WTC11 (cell line): ENCODE measurements around the gene BCLAF1. TPM values are rescaled to one million over a fixed set of nuclear protein-coding genes. Genes with fewer than 3 reads are reported as not detected.

Experiments used
- ATAC-seq: fragments of 200-7000 bp; cut with Tn5 transposase; 2 replicates; pipeline ENCODE4 v1.10.0; 2021; ENCODE audit warnings: mild to moderate bottlenecking, moderate library complexity
- CTCF ChIA-PET: fragments of 300-600 bp; sonication (Branson Sonifier 250); formaldehyde crosslinking; loops from one replicate; lab custom pipeline; 2021; ENCODE audit warnings: antibody characterized with exemption; lab: Charles Lee
- POLR2A ChIA-PET: fragments of 350-600 bp; sonication (Branson Sonifier 250); formaldehyde crosslinking; loops from one replicate; lab custom pipeline; 2021; ENCODE audit warnings: antibody characterized with exemption; lab: Charles Lee
- DNase-seq: peaks from one replicate; pipeline ENCODE4 v3.0.0; 2021; ENCODE audit warnings: low spot score
- H3K27ac Mint-ChIP-seq: 2 replicates; pipeline ENCODE4 v1.8.0; 2021; ENCODE audit warnings: mixed read lengths
- H3K27me3 Mint-ChIP-seq: 2 replicates; pipeline ENCODE4 v1.8.0; 2021; ENCODE audit warnings: low read depth, mild to moderate bottlenecking, moderate library complexity, mixed read lengths
- H3K36me3 Mint-ChIP-seq: 2 replicates; pipeline ENCODE4 v1.8.0; 2021; ENCODE audit warnings: mixed read lengths
- H3K4me1 Mint-ChIP-seq: 2 replicates; pipeline ENCODE4 v1.8.0; 2022; ENCODE audit warnings: mixed read lengths
- H3K4me3 Mint-ChIP-seq: 2 replicates; pipeline ENCODE4 v1.8.0; 2021; ENCODE audit warnings: mild to moderate bottlenecking, moderate library complexity, mixed read lengths
- H3K9me3 Mint-ChIP-seq: 2 replicates; pipeline ENCODE4 v1.8.0; 2021; ENCODE audit warnings: mixed read lengths
- ATF1 ChIP-seq: sonication (generic); formaldehyde crosslinking; IDR thresholded peaks from 2 replicates; pipeline ENCODE4 v1.8.1; 2023; ENCODE audit warnings: mild to moderate bottlenecking, moderate library complexity, missing genetic modification reagents
- CREB1 ChIP-seq: sonication (generic); formaldehyde crosslinking; IDR thresholded peaks from 2 replicates; pipeline ENCODE4 v1.8.0; 2023; ENCODE audit warnings: mild to moderate bottlenecking, missing genetic modification reagents
- ELF4 ChIP-seq: sonication (generic); formaldehyde crosslinking; IDR thresholded peaks from 2 replicates; pipeline ENCODE4 v1.8.1; 2022; ENCODE audit warnings: low read depth, mild to moderate bottlenecking, moderate library complexity, missing genetic modification reagents
- FOXJ3 ChIP-seq: sonication (generic); formaldehyde crosslinking; IDR thresholded peaks from 2 replicates; pipeline ENCODE4 v1.9.0; 2021; ENCODE audit warnings: missing genetic modification reagents, mild to moderate bottlenecking, borderline replicate concordance
- GABPB1 ChIP-seq: sonication (generic); formaldehyde crosslinking; IDR thresholded peaks from 2 replicates; pipeline ENCODE4 v1.8.1; 2023; ENCODE audit warnings: mild to moderate bottlenecking, missing genetic modification reagents
- JUN ChIP-seq: sonication (generic); formaldehyde crosslinking; IDR thresholded peaks from 2 replicates; pipeline ENCODE4 v1.8.0; 2023; ENCODE audit warnings: mild to moderate bottlenecking, missing genetic modification reagents
- NFATC4 ChIP-seq: fragments of 250-450 bp; sonication (Bioruptor Pico); IDR thresholded peaks from 2 replicates; pipeline ENCODE4 v1.9.0; 2021; ENCODE audit warnings: mild to moderate bottlenecking
- NFYB ChIP-seq: sonication (generic); formaldehyde crosslinking; conservative IDR thresholded peaks from 2 replicates; pipeline ENCODE4 v1.8.0; 2022; ENCODE audit warnings: low read depth, missing genetic modification reagents
- TP53 ChIP-seq: sonication (generic); formaldehyde crosslinking; IDR thresholded peaks from 2 replicates; pipeline ENCODE4 v1.8.1; 2023; ENCODE audit warnings: mild to moderate bottlenecking, missing genetic modification reagents
- ZBTB21 ChIP-seq: sonication (generic); formaldehyde crosslinking; IDR thresholded peaks from 2 replicates; pipeline ENCODE4 v1.8.1; 2023; ENCODE audit warnings: mild to moderate bottlenecking, missing genetic modification reagents, borderline replicate concordance
- ZNF121 ChIP-seq: sonication (generic); formaldehyde crosslinking; IDR thresholded peaks from 2 replicates; pipeline ENCODE4 v1.8.0; 2023; ENCODE audit warnings: missing genetic modification reagents
- ZNF219 ChIP-seq: sonication (generic); formaldehyde crosslinking; IDR thresholded peaks from 2 replicates; pipeline ENCODE4 v1.8.0; 2023; ENCODE audit warnings: missing genetic modification reagents, mild to moderate bottlenecking, borderline replicate concordance
- ZNF232 ChIP-seq: sonication (generic); formaldehyde crosslinking; IDR thresholded peaks from 2 replicates; pipeline ENCODE4 v1.8.0; 2022; ENCODE audit warnings: mild to moderate bottlenecking, missing genetic modification reagents
- ZNF532 ChIP-seq: fragments of 250-450 bp; sonication (Bioruptor Pico); IDR thresholded peaks from 2 replicates; pipeline ENCODE4 v1.9.0; 2021; ENCODE audit warnings: mild to moderate bottlenecking, borderline replicate concordance
- total RNA-seq: library from RNA; stranded (reverse); gene quantifications from 3 replicates; pipeline ENCODE4 v1.2.3, GENCODE V29; 2021
- TF ChIP-seq, protein P1 (sequence below): sonication (generic); formaldehyde crosslinking; IDR thresholded peaks from 2 replicates; pipeline ENCODE4 v1.8.1; 2023; ENCODE audit warnings: mild to moderate bottlenecking, missing genetic modification reagents, moderate library complexity
- TF ChIP-seq, protein P2 (sequence below): sonication (generic); formaldehyde crosslinking; IDR thresholded peaks from 2 replicates; pipeline ENCODE4 v1.8.1; 2022; ENCODE audit warnings: mild to moderate bottlenecking, missing genetic modification reagents, moderate library complexity, borderline replicate concordance
- TF ChIP-seq, protein P3 (sequence below): fragments of 250-450 bp; sonication (Bioruptor Pico); IDR thresholded peaks from 2 replicates; pipeline ENCODE4 v2.1.2; 2022; ENCODE audit warnings: mild to moderate bottlenecking, moderate library complexity
- TF ChIP-seq, protein P4 (sequence below): sonication (generic); formaldehyde crosslinking; IDR thresholded peaks from 2 replicates; pipeline ENCODE4 v1.8.0; 2022; ENCODE audit warnings: mild to moderate bottlenecking, missing genetic modification reagents

Gene BCLAF1
- total RNA-seq, 1 experiment from 2014 or later, result 184 TPM

DNA sequence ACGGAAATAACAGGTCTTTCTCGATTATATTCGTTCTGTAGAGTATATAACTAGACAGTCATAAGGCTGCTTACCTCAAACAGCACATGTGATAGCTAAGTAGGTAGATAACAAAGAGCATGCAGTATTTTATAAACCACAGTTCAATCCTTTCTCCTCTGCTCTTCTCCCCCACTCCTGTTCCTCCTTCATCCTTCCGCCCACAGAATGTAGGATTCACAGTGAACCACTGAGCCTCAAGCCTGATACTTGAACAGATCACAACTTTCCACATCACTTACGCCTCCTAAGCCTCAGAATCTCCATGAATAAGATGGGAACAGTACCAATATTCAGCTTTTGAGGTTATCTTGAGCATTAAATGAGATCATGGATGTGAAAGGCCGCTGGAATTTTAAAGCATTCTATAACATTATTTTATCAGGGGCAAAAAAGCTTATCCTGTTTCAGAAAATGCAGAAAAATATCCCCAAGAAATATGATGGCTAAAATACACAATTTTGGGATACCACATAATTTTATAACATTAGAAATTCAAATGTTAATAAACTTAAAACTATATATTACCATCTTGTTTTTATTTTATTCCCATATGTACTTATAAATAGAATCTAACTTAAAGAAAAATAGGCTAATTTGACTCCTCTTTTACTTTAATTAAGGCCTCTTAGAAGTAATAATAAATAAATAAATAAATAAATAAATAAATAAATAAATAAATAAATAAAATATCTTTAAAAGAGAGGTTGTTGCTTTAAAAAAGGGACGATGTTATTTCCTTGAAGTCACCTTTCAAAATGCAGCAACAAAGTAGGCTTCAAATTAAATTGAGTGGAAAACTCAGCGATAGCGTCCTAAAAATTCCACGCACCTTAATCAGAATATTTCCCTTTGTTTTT lies 72.9 kb downstream of the BCLAF1 start:
- DNase-seq (no peak), ATAC-seq (no peak)
- ChIA-PET CTCF (no interaction called here), POLR2A (no interaction called here)
- Mint-ChIP-seq H3K27ac (no peak overlapping the region), H3K36me3 (no peaks in the 10 kb centered on the region), H3K9me3 (peaks cover 13% of the 10 kb centered on the region), H3K4me1 (no peaks in the 10 kb centered on the region), H3K4me3 (no peak overlapping the region), H3K27me3 (no peaks in the 10 kb centered on the region)
- TF ChIP-seq ZNF232 (CRISPR knock-in tag) (no peak), ZNF532 (CRISPR knock-in tag) (no peak), ZNF219 (CRISPR knock-in tag) (no peak), TP53 (CRISPR knock-in tag) (no peak), ZBTB21 (CRISPR knock-in tag) (no peak)
- TF ChIP-seq, protein P1, sequence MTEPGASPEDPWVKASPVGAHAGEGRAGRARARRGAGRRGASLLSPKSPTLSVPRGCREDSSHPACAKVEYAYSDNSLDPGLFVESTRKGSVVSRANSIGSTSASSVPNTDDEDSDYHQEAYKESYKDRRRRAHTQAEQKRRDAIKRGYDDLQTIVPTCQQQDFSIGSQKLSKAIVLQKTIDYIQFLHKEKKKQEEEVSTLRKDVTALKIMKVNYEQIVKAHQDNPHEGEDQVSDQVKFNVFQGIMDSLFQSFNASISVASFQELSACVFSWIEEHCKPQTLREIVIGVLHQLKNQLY (CRISPR knock-in tag), result no peak
- TF ChIP-seq, protein P2, sequence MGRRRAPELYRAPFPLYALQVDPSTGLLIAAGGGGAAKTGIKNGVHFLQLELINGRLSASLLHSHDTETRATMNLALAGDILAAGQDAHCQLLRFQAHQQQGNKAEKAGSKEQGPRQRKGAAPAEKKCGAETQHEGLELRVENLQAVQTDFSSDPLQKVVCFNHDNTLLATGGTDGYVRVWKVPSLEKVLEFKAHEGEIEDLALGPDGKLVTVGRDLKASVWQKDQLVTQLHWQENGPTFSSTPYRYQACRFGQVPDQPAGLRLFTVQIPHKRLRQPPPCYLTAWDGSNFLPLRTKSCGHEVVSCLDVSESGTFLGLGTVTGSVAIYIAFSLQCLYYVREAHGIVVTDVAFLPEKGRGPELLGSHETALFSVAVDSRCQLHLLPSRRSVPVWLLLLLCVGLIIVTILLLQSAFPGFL (CRISPR knock-in tag), result no peak

GRCh38 chr6:136213853-136214252 lies 75.8 kb downstream of the BCLAF1 start:
- DNase-seq (no peak), ATAC-seq (no peak)
- H3K27me3 Mint-ChIP-seq, result no peaks in the 10 kb centered on the region
- no peak for TF ChIP-seq ZNF121 (CRISPR knock-in tag)
- TF ChIP-seq, protein P3, sequence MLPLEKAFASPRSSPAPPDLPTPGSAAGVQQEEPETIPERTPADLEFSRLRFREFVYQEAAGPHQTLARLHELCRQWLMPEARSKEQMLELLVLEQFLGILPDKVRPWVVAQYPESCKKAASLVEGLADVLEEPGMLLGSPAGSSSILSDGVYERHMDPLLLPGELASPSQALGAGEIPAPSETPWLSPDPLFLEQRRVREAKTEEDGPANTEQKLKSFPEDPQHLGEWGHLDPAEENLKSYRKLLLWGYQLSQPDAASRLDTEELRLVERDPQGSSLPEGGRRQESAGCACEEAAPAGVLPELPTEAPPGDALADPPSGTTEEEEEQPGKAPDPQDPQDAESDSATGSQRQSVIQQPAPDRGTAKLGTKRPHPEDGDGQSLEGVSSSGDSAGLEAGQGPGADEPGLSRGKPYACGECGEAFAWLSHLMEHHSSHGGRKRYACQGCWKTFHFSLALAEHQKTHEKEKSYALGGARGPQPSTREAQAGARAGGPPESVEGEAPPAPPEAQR (CRISPR knock-in tag), result no peak
- TF ChIP-seq ELF4, result no peak
- TF ChIP-seq GABPB1 (CRISPR knock-in tag), result no peak
- no peak for TF ChIP-seq CREB1 (CRISPR knock-in tag)
- no peak for TF ChIP-seq ATF1
- TF ChIP-seq JUN (CRISPR knock-in tag), result no peak
- no peak for TF ChIP-seq NFATC4 (CRISPR knock-in tag)
- TF ChIP-seq, protein P4, sequence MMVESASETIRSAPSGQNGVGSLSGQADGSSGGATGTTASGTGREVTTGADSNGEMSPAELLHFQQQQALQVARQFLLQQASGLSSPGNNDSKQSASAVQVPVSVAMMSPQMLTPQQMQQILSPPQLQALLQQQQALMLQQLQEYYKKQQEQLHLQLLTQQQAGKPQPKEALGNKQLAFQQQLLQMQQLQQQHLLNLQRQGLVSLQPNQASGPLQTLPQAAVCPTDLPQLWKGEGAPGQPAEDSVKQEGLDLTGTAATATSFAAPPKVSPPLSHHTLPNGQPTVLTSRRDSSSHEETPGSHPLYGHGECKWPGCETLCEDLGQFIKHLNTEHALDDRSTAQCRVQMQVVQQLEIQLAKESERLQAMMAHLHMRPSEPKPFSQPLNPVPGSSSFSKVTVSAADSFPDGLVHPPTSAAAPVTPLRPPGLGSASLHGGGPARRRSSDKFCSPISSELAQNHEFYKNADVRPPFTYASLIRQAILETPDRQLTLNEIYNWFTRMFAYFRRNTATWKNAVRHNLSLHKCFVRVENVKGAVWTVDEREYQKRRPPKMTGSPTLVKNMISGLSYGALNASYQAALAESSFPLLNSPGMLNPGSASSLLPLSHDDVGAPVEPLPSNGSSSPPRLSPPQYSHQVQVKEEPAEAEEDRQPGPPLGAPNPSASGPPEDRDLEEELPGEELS, result no peak
- no peak for TF ChIP-seq NFYB
- TF ChIP-seq FOXJ3 (CRISPR knock-in tag), result no peak
- no peaks in the 10 kb centered on the region for H3K9me3 Mint-ChIP-seq
- H3K27ac Mint-ChIP-seq, result no peak overlapping the region
- H3K4me3 Mint-ChIP-seq, result no peak overlapping the region
- no peaks in the 10 kb centered on the region for H3K36me3 Mint-ChIP-seq
- ChIA-PET POLR2A (no interaction called here), CTCF (no interaction called here)
- no peaks in the 10 kb centered on the region for H3K4me1 Mint-ChIP-seq
